GM12865 (cell line): ENCODE data around the gene ENTREP3.
A peak's percentile ranks its signal among the peaks of the same experiment; 100 is the strongest.

Experiments used
- DNase-seq: peaks from one replicate; pipeline ENCODE4 v3.0.0; 2010; ENCODE audit warnings: low read depth
- H3K4me3 ChIP-seq: 2 replicates; pipeline ENCODE4 v1.5.1; 2011; ENCODE audit warnings: mild to moderate bottlenecking, low read depth, low read length, control low read depth
- TF ChIP-seq, protein P1 (sequence below): IDR thresholded peaks from 2 replicates; pipeline ENCODE4 v1.5.1; 2011; ENCODE audit warnings: low read length, control low read depth, low read depth, inconsistent platforms; ENCODE audit not compliant: insufficient read depth; ENCODE audit errors: missing control alignments

The ENTREP3 gene

DNA sequence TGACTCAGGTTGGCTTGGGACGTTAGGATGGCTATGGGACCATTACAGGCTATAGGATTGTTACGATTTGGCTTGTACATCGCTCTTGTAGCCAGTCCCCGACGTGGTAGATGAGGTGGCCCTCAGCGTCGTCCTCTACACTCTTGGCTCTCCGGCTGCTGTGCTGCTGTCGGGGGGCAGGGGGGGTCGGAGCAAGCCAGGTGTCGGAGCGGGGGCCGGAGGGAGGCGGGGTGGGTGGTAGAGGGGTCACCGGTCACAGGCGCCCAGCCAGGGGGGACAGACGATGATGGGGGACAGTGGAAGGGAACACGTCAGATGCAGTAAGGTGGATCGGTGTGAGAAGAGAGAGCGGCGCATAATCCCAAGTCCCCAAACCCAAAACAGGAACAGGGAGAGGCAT lies 13.3 kb upstream of the ENTREP3 start:
- DNase-seq: no peak
- no peak overlapping the region for H3K4me3 ChIP-seq
- TF ChIP-seq, protein P1, sequence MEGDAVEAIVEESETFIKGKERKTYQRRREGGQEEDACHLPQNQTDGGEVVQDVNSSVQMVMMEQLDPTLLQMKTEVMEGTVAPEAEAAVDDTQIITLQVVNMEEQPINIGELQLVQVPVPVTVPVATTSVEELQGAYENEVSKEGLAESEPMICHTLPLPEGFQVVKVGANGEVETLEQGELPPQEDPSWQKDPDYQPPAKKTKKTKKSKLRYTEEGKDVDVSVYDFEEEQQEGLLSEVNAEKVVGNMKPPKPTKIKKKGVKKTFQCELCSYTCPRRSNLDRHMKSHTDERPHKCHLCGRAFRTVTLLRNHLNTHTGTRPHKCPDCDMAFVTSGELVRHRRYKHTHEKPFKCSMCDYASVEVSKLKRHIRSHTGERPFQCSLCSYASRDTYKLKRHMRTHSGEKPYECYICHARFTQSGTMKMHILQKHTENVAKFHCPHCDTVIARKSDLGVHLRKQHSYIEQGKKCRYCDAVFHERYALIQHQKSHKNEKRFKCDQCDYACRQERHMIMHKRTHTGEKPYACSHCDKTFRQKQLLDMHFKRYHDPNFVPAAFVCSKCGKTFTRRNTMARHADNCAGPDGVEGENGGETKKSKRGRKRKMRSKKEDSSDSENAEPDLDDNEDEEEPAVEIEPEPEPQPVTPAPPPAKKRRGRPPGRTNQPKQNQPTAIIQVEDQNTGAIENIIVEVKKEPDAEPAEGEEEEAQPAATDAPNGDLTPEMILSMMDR: no peak

DNA sequence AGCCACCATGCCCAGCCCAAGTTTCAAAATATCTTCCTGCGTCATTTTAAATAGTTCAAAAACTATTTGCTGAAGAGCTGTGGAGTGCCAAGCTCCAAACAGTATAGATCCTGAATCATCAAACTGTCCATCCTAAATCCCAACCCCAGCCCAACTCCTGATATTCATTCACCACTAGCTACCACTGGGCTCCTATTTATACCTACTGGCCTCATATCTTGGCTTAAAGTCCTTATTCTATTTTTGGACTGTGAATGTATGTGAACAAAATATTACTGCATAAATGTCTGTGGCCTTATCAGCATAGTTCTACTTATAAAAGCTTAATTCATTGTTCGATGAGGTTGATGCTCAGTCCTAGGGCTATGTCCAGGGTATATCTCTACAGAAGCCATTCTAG lies 12.1 kb upstream of the ENTREP3 start:
- no peak for DNase-seq
- TF ChIP-seq, protein P1: no peak
- no peak overlapping the region for H3K4me3 ChIP-seq

DNA sequence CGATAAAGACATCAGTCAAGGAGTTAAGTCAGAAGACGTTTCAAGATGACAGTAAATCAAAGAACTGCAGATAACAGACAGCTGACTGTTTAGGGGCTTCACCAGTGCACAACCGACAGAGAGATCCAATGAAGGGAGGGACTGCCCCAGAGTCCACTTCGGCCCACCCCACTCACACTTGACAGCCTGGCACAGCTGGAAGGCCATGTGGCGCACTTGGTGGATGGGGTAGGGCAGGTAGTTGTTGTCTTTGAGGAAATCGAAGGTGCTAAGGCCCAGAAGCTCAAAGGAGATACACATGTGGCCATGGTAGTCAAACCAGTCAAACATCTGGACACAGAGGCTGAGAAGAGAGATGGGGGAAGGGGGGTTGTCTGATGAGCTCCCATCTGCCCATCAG lies 11.3 kb upstream of the ENTREP3 start:
- DNase-seq: no peak
- no peak overlapping the region for H3K4me3 ChIP-seq
- TF ChIP-seq, protein P1: no peak

DNA sequence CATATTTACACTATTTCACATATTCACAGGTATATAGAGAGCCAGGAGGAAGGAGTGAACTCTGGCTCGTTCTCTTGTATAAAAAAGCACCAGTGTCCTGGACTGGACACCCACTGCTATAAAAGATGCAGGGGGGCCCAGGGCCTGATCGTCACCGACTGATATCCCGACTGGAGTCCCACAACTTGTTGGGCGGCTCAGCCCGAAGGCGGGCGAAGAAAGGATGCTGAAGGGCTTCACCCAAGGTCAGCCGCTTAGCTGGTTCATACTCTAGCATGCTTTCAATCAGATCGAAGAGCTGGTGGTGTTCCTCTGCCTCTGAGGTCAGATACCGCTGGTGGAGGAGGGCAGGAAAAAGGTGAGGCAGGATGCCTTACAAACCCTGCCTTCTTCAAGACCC lies 7.8 kb upstream of the ENTREP3 start:
- TF ChIP-seq, protein P1: no peak
- DNase-seq: no peak
- no peak overlapping the region for H3K4me3 ChIP-seq

DNA sequence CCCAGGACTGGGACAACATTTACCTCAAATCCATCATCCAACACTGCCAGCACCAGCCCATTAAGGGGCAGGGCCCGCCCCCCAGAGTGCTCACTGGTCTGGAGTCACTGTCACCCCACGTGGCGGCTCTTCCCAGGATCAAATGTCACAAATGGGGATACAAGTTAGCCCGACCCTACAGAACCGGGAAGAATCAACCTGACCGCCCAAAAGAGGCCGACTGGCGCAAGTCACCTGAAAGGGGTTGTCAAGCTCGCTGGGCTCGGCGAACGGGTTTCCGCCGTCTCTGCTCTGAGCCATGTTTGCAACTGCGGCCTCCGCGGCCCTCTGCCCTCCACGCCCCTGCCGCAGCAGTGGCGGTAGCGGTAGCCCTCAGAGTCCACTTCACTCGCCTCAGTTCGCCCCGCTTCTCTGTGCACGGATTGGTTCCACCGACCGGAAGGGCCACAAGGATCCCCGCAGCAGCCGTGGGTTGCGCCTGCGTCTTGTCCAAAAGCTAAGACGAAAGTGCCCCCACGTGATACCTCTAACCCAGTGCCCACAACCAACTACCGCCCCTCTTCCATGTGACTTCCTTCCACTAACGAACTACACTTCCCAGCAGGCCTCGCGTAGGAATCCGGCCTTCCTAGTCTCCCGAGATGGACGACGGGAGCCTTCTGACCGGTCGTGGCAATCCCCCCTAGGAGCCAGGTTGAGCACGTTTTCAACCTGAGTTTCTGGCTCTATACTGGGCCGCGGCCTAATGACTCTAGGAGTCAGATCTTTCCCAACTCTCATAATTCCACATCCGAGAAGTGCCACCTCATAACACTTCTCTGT lies 6.8 kb upstream of the ENTREP3 start, which contains the start of gene SCAMP3:
SCAMP3 (minus strand) TSS at position 509 of the 822 bp plus-strand sequence; CDS start at position 300, 209 bp downstream.
- peak; percentile 98 for DNase-seq
- TF ChIP-seq, protein P1: no peak
- peak within 1 kb of the TSS; percentile 84 for H3K4me3 ChIP-seq

DNA sequence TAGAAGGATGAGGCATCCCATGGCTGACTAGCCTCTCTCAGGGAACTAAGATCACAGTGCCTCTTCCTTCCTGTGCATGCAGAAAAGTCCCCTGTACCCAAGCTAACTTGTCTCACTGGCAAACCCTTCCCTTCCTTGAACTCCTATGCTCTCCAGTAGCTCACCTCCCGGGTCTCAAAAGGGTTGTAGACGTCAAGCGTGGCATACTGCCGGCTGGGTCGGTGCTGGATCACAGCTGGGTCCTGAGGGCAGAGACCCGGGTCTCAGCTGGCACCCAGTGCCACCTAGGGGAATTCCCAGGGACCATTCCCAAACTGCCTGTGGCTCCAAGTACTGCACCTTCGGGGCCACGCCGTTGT lies 6.2 kb upstream of the ENTREP3 start:
- TF ChIP-seq, protein P1: no peak
- DNase-seq: peak; percentile 59
- H3K4me3 ChIP-seq: peak overlapping the region; percentile 84

DNA sequence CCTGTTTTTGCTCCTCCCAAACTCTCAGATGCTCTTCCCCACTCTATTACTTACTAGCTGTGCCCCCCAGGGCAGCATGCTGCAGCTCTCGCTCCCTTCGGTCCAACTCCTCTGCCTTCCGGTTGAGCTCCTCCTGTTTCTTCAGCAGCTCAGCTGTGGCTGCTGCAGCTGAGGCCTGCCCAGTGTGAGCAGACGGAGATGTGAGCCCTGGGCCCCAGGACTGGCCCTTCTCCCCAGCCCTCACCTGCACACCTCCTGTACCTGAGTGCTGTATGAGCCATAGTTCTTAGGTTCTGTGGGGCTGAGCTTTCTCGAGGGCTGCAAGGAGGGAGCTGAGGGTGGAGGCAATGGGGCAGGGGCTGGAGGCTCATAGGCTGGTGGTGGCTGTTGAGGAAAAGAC lies 5.0 kb upstream of the ENTREP3 start:
- no peak overlapping the region for H3K4me3 ChIP-seq
- DNase-seq: no peak
- TF ChIP-seq, protein P1: no peak
